Hepatocyte (in vitro differentiated cells): ENCODE results near the gene LSS. TPM values are rescaled to one million over a fixed set of nuclear protein-coding genes. Genes with fewer than 3 reads are reported as not detected.
"Not testable (repeated sequence)": the region's sequence is repeated elsewhere in the genome, so short reads cannot be mapped to it uniquely, and the experiment has no call there.

Experiments
- DNase-seq: peaks from one replicate; pipeline ENCODE4 v3.0.0-alpha.2; 2016; ENCODE audit warnings: low spot score
- H2AFZ ChIP-seq: fragments of 200-600 bp; sonication (generic); 2 replicates; pipeline ENCODE4 v1.6.0; 2016; ENCODE audit warnings: antibody characterized with exemption, mild to moderate bottlenecking
- H3K27ac ChIP-seq: fragments of 200-600 bp; sonication (generic); 2 replicates; pipeline ENCODE4 v1.5.1; 2016; ENCODE audit warnings: mild to moderate bottlenecking
- H3K27me3 ChIP-seq: fragments of 200-600 bp; sonication (generic); 2 replicates; pipeline ENCODE4 v1.6.1; 2016
- H3K36me3 ChIP-seq: fragments of 200-600 bp; sonication (generic); replicated peaks from 2 replicates; pipeline ENCODE4 v1.5.1; 2016; ENCODE audit warnings: low read depth; ENCODE audit not compliant: insufficient read depth
- H3K4me1 ChIP-seq: fragments of 200-600 bp; sonication (generic); 2 replicates; pipeline ENCODE4 v1.5.1; 2016; ENCODE audit warnings: mild to moderate bottlenecking, moderate library complexity; ENCODE audit not compliant: insufficient read depth
- H3K4me2 ChIP-seq: fragments of 200-600 bp; sonication (generic); 2 replicates; pipeline ENCODE4 v1.6.0; 2016
- H3K4me3 ChIP-seq: fragments of 200-600 bp; sonication (generic); 2 replicates; pipeline ENCODE4 v1.5.1; 2016; ENCODE audit warnings: mild to moderate bottlenecking
- H3K79me2 ChIP-seq: fragments of 200-600 bp; sonication (generic); 2 replicates; pipeline ENCODE4 v1.6.0; 2017; ENCODE audit warnings: mild to moderate bottlenecking
- H3K9me2 ChIP-seq: fragments of 200-600 bp; sonication (generic); replicated peaks from 2 replicates; pipeline ENCODE4 v1.6.0; 2017; ENCODE audit warnings: mild to moderate bottlenecking; ENCODE audit not compliant: insufficient read depth
- H3K9me3 ChIP-seq: fragments of 200-600 bp; sonication (generic); 2 replicates; pipeline ENCODE4 v1.5.1; 2016; ENCODE audit warnings: low read depth, mild to moderate bottlenecking
- H4K20me1 ChIP-seq: fragments of 200-600 bp; sonication (generic); 2 replicates; pipeline ENCODE4 v1.6.0; 2016; ENCODE audit warnings: mild to moderate bottlenecking; ENCODE audit not compliant: insufficient read depth, poor library complexity, severe bottlenecking
- EZH2 ChIP-seq: fragments of 200-600 bp; sonication (generic); IDR thresholded peaks from 2 replicates; pipeline ENCODE4 v1.6.1; 2016; ENCODE audit warnings: antibody characterized with exemption, mild to moderate bottlenecking, borderline replicate concordance
- EZH2phosphoT487 ChIP-seq: fragments of 200-600 bp; sonication (generic); IDR thresholded peaks from one replicate; pipeline ENCODE4 v1.6.1; 2018; ENCODE audit warnings: antibody characterized with exemption, mild to moderate bottlenecking, low read depth, moderate library complexity; ENCODE audit not compliant: unreplicated experiment, severe bottlenecking
- WGBS: methylation state at CpG from one replicate; pipeline ENCODE4 v1.1.6; 2016; ENCODE audit warnings: low lambda C conversion rate; ENCODE audit errors: missing lambda C conversion rate; 5-methylcytosine and 5-hydroxymethylcytosine counted together
- polyA plus RNA-seq: library from polyadenylated mRNA; unstranded; fragments of >200 nt; fragmentation: Nextera tagmentation; extraction: Ambion mirVana; gene quantifications from 2 replicates; pipeline ENCODE4 v1.2.1, GENCODE V29; 2016
- total RNA-seq: library from RNA; depleted of rRNA; stranded (reverse); fragments of >200 nt; gene quantifications from 2 replicates; pipeline ENCODE4 v1.2.3, GENCODE V29; 2014
- TF ChIP-seq, protein P1 (sequence below): fragments of 200-600 bp; sonication (generic); IDR thresholded peaks from 2 replicates; pipeline ENCODE4 v1.5.1; 2016; ENCODE audit warnings: antibody characterized with exemption, mild to moderate bottlenecking; ENCODE audit not compliant: poor library complexity

LSS gene
- total and polyA plus RNA-seq, 2 experiments from 2014 or later = 131 to 146 TPM

DNA sequence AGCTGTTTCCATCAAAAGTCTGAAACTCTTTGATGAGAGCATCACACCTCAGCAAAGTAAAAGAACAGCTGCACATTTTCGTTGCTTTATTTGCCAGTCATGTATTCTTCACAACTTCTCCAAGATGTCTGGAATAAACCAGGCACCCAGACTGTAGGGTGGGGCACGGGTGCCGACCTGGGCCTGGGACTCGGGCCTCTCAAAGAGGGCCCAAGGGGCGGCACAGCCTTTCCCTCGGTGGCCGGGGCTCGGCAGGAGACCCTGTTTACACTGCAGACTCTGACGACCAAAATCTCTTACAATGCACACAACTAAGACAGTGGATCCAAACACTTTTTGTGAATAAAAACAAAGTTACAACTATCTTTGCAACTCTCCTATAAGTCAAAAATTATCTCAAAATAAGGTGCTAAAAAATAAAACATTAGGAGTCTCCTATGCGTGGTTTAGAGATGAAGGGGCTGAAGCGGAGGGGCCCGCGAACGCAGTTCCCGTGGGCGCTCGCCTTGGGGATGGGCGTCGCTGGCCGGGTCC lies 696 bp downstream of the LSS start:
- peaks cover 45% of the 10 kb centered on the region for H4K20me1 ChIP-seq
- peaks cover 13% of the 10 kb centered on the region for H3K4me1 ChIP-seq
- H3K27me3 ChIP-seq = no peaks in the 10 kb centered on the region
- TF ChIP-seq EZH2 (no peak), EZH2phosphoT487 (no peak)
- TF ChIP-seq, protein P1, sequence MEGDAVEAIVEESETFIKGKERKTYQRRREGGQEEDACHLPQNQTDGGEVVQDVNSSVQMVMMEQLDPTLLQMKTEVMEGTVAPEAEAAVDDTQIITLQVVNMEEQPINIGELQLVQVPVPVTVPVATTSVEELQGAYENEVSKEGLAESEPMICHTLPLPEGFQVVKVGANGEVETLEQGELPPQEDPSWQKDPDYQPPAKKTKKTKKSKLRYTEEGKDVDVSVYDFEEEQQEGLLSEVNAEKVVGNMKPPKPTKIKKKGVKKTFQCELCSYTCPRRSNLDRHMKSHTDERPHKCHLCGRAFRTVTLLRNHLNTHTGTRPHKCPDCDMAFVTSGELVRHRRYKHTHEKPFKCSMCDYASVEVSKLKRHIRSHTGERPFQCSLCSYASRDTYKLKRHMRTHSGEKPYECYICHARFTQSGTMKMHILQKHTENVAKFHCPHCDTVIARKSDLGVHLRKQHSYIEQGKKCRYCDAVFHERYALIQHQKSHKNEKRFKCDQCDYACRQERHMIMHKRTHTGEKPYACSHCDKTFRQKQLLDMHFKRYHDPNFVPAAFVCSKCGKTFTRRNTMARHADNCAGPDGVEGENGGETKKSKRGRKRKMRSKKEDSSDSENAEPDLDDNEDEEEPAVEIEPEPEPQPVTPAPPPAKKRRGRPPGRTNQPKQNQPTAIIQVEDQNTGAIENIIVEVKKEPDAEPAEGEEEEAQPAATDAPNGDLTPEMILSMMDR = no peak
- WGBS = 2% methylated on average over 20 of the region's 20 CpGs
- peak; percentile 38 for DNase-seq
- H3K9me2 ChIP-seq = no peaks in the 10 kb centered on the region
- peaks cover 71% of the 10 kb centered on the region for H3K79me2 ChIP-seq
- no peaks in the 10 kb centered on the region for H3K9me3 ChIP-seq
- peak overlapping the region; percentile 90 for H3K4me2 ChIP-seq
- peak overlapping the region; percentile 84 for H3K4me3 ChIP-seq
- no peaks in the 10 kb centered on the region for H3K36me3 ChIP-seq
- H2AFZ ChIP-seq = peak overlapping the region; percentile 50
- peak overlapping the region; percentile 90 for H3K27ac ChIP-seq

DNA sequence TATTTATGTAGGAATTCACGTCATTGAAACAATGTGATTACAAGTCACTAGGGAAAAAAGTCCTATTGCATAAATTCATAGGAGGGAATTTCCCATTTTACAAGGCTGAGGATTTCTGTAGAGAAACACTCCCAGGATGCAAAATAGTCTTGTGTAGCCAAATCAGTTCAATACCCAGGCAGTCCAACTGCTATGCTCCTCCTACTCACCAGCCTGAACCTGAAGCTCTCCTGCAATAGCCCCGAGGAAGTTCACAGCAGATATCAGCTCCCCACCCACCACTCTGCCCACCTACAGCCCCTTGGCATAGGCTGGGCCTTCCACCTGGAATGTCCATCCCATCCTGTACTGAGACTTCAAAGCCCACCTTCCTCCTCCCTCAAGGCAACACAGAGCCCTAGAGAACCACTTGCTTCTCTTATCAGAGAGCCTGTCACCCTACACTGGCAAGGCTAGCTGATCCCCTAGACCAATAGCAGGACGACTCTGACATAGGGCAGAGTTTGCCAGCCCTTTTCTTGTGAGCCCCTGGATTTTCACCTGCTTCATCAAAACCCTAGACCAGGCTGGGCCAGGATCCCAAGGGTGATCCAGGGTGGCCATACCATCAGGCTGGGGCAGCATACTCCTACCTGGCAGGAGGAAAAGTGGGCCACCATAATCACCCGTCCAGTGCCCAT lies 1.5 kb downstream of the LSS start:
- H2AFZ ChIP-seq = no peak overlapping the region
- H3K4me2 ChIP-seq = peak overlapping the region; percentile 90
- no peaks in the 10 kb centered on the region for H3K27me3 ChIP-seq
- no peaks in the 10 kb centered on the region for H3K9me2 ChIP-seq
- H3K9me3 ChIP-seq = no peaks in the 10 kb centered on the region
- TF ChIP-seq, protein P1 = no peak
- TF ChIP-seq EZH2 = no peak
- no peak for TF ChIP-seq EZH2phosphoT487
- H3K4me3 ChIP-seq = peak overlapping the region; percentile 84
- H3K4me1 ChIP-seq = peaks cover 13% of the 10 kb centered on the region
- peak overlapping the region; percentile 90 for H3K27ac ChIP-seq
- peaks cover 53% of the 10 kb centered on the region for H4K20me1 ChIP-seq
- 26% methylated on average over 4 of the region's 4 CpGs for WGBS
- no peaks in the 10 kb centered on the region for H3K36me3 ChIP-seq
- peak; percentile 36 for DNase-seq
- H3K79me2 ChIP-seq = peaks cover 79% of the 10 kb centered on the region

DNA sequence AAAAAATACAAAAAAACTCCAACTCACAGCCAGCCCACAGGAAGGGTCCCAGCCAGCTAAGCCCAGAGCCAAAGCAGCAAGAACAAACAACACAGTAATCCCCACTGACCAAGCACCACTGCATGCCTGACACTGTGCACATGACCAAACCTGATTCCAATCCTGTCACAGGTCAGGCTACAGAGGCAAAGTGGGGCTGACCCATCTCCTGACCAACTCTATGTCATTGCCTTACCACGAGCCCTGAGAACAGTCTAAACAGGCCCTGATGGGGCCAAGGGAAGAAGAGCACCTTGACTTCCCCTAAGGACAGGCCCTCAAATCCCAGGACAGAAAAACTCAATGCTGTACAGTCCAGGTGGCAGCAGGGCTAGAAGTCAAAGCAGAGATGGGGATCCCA lies 2.4 kb downstream of the LSS start:
- WGBS = 79% methylated on average over 1 of the region's 1 CpG
- H3K79me2 ChIP-seq = peaks cover 79% of the 10 kb centered on the region
- peaks cover 60% of the 10 kb centered on the region for H4K20me1 ChIP-seq
- no peak overlapping the region for H2AFZ ChIP-seq
- peaks cover 13% of the 10 kb centered on the region for H3K4me1 ChIP-seq
- no peak for DNase-seq
- no peaks in the 10 kb centered on the region for H3K27me3 ChIP-seq
- TF ChIP-seq EZH2phosphoT487 (no peak), EZH2 (no peak)
- TF ChIP-seq, protein P1 = no peak
- peak overlapping the region; percentile 90 for H3K4me2 ChIP-seq
- H3K9me2 ChIP-seq = no peaks in the 10 kb centered on the region
- peak overlapping the region; percentile 84 for H3K4me3 ChIP-seq
- no peaks in the 10 kb centered on the region for H3K36me3 ChIP-seq
- H3K9me3 ChIP-seq = no peaks in the 10 kb centered on the region
- H3K27ac ChIP-seq = peak overlapping the region; percentile 59

- H3K27me3 ChIP-seq, H3K9me2 ChIP-seq, H3K4me3 ChIP-seq, H3K36me3 ChIP-seq, H2AFZ ChIP-seq, DNase-seq, H3K27ac ChIP-seq, H3K9me3 ChIP-seq, H3K4me2 ChIP-seq: not testable (repeated sequence)
- Histone ChIP-seq H4K20me1 (peaks cover 78% of the 10 kb centered on the region), H3K79me2 (peaks cover 89% of the 10 kb centered on the region), H3K4me1 (peaks cover 13% of the 10 kb centered on the region)
- WGBS = 96% methylated on average over 18 of the region's 18 CpGs
Observed at GRCh38 chr21:46223661-46224060, 4.9 kb downstream of the LSS start.
